Fibroblast of mammary gland (primary cell): ENCODE measurements around the gene GLYATL3.
"Not testable (repeated sequence)": the region's sequence is repeated elsewhere in the genome, so short reads cannot be mapped to it uniquely, and the experiment has no call there.

Source experiments
- DNase-seq: peaks from one replicate; pipeline ENCODE4 v3.0.0-alpha.2; 2010; ENCODE audit warnings: low read depth
- H3K4me3 ChIP-seq: 2 replicates; pipeline ENCODE4 v1.5.1; 2011; ENCODE audit warnings: low read depth, mild to moderate bottlenecking, low read length, moderate library complexity; ENCODE audit not compliant: control insufficient read depth
- CTCF ChIP-seq: conservative IDR thresholded peaks from 2 replicates; pipeline ENCODE4 v1.5.1; 2011; ENCODE audit warnings: low read depth, low read length, inconsistent platforms; ENCODE audit not compliant: control insufficient read depth, insufficient read depth

Gene GLYATL3

GRCh38 chr6:49462927-49463611 is 36.7 kb upstream of the GLYATL3 start, which contains the start of the genes CENPQ and MMUT:
Gene CENPQ (plus strand): TSS chr6:49463370. CDS start chr6:49470177, 6,807 bp downstream.
Gene MMUT (minus strand): TSS chr6:49463253. CDS start chr6:49459466, 3,787 bp downstream.
- peak within 1 kb of the TSS; percentile 86 for H3K4me3 ChIP-seq
- no peak for TF ChIP-seq CTCF
- DNase-seq = peak; percentile 94

DNA sequence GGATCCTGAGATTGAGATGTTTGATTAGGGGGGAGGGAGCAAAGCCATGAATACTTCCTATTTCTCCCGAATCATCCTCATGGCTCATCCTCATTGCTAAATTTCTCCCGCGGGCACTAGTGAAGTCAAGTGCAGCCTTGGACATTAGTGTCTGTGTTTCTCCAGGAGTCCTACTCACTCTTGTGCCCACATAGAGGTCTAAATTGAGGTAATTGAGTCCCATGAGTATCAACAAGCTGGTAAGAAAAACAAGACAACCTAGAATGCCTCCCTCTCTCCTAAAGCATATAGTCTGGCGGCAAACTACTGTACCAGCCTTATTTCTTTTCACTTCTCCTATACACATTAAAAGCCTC is 36.1 kb upstream of the GLYATL3 start:
- peak overlapping the region; percentile 86 for H3K4me3 ChIP-seq
- DNase-seq = no peak
- TF ChIP-seq CTCF = no peak

DNA sequence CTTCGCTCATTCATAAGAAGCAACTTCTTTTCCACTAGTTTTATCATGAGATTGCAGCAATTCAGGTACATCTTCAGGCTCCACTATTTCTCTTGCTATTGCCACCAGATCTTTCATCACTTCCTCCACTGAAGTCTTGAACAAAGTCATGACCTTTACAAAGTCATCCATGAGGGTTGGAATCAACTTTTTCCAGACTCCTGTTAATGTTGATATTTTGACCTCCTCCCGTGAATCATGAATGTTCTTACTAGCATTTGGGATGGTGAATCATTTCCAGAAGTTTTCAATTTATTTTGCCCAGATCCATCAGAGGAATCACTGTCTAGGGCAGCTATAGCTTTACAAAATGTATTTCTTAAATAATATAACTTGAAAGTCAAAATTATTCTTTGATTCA is 35.0 kb upstream of the GLYATL3 start:
- no peak for TF ChIP-seq CTCF
- H3K4me3 ChIP-seq = peak overlapping the region; percentile 86
- peak; percentile 64 for DNase-seq

- DNase-seq = no peak
- H3K4me3 ChIP-seq = no peak overlapping the region
- no peak for TF ChIP-seq CTCF
Measured at GRCh38 chr6:49468042-49468441, 31.7 kb upstream of the GLYATL3 start.

DNA sequence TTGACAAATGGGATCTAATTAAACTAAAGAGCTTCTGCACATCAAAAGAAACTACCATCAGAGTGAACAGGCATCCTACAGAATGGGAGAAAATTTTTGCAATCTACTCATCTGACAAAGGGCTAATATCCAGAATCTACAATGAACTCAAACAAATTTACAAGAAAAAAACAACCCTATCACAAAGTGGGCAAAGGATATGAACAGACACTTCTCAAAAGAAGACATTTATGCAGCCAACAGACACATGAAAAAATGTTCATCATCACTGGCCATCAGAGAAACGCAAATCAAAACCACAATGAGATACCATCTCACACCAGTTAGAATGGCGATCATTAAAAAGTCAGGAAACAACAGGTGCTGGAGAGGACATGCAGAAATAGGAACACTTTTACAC is 23.2 kb upstream of the GLYATL3 start:
- not testable (repeated sequence) for H3K4me3 ChIP-seq, DNase-seq

- no peak overlapping the region for H3K4me3 ChIP-seq
- DNase-seq = no peak
- no peak for TF ChIP-seq CTCF
Measured at GRCh38 chr6:49479308-49479970, 20.3 kb upstream of the GLYATL3 start.

DNA sequence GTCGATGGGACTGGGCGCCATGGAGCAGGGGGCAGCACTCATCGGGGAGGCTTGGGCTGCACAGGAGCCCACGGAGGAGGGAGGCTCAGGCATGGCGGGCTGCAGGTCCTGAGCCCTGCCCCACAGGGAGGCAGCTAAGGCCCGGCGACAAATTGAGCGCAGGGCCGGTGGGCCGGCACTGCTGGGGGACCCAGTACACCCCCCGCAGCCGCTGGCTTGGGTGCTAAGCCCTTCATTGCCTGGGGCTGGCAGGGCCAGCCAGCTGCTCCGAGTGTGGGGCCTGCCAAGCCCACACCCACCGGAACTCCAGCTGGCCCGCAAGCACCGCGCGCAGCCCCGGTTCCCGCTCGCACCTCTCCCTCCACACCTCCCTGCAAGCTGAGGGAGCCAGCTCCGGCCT is 17.9 kb upstream of the GLYATL3 start:
- H3K4me3 ChIP-seq, DNase-seq: not testable (repeated sequence)

- not testable (repeated sequence) for H3K4me3 ChIP-seq, DNase-seq
Measured at GRCh38 chr6:49483380-49483779, 16.3 kb upstream of the GLYATL3 start.
